GM18867 (cell line): ENCODE measurements around the gene TLR8.
A peak's percentile ranks its signal among the peaks of the same experiment; 100 is the strongest.

Experiments used
- ATAC-seq: cut with Tn5 transposase; IDR thresholded peaks from one replicate; pipeline ENCODE4 v1.9.1; 2021; ENCODE audit warnings: mild to moderate bottlenecking, moderate library complexity; ENCODE audit not compliant: unreplicated experiment

Gene TLR8

GRCh38 chrX:12906046-12906761 is at the start of gene TLR8:
Gene TLR8 (plus strand): TSS chrX:12906620. CDS start chrX:12906707, 87 bp downstream.
- no peak for ATAC-seq

- ATAC-seq, result no peak
These were observed 41.1 kb upstream of the TLR8 start for GRCh38 chrX:12865359-12865758.

GRCh38 chrX:12866451-12867377 is 39.7 kb upstream of the TLR8 start, which contains the start of gene TLR7:
Gene TLR7 (plus strand): TSS chrX:12867072. CDS start chrX:12867579, 507 bp downstream.
- peak; percentile 52 for ATAC-seq

GRCh38 chrX:12867685-12868084 is 38.7 kb upstream of the TLR8 start:
- peak; percentile 33 for ATAC-seq

GRCh38 chrX:12868747-12869146 is 37.7 kb upstream of the TLR8 start:
- ATAC-seq, result peak; percentile 68

- ATAC-seq, result no peak
These were observed 35.2 kb upstream of the TLR8 start for GRCh38 chrX:12871257-12871656.

GRCh38 chrX:12872741-12873140 is 33.7 kb upstream of the TLR8 start:
- ATAC-seq, result no peak

GRCh38 chrX:12874581-12874980 is 31.8 kb upstream of the TLR8 start:
- no peak for ATAC-seq

GRCh38 chrX:12877386-12877785 is 29.0 kb upstream of the TLR8 start:
- ATAC-seq, result no peak

GRCh38 chrX:12878536-12878935 is 27.9 kb upstream of the TLR8 start:
- no peak for ATAC-seq

GRCh38 chrX:12881914-12882313 is 24.5 kb upstream of the TLR8 start:
- ATAC-seq, result peak; percentile 47

GRCh38 chrX:12885508-12885907 is 20.9 kb upstream of the TLR8 start:
- no peak for ATAC-seq

- ATAC-seq, result no peak
These were observed 19.9 kb upstream of the TLR8 start for GRCh38 chrX:12886545-12886944.

GRCh38 chrX:12887141-12887540 is 19.3 kb upstream of the TLR8 start:
- no peak for ATAC-seq

GRCh38 chrX:12887767-12888166 is 18.7 kb upstream of the TLR8 start:
- peak; percentile 24 for ATAC-seq

- peak; percentile 67 for ATAC-seq
These were observed 16.0 kb upstream of the TLR8 start for GRCh38 chrX:12890467-12890866.

GRCh38 chrX:12891171-12891570 is 15.2 kb upstream of the TLR8 start:
- no peak for ATAC-seq

- ATAC-seq, result peak; percentile 53
These were observed 14.4 kb upstream of the TLR8 start for GRCh38 chrX:12891915-12892506.

- no peak for ATAC-seq
These were observed 13.7 kb upstream of the TLR8 start for GRCh38 chrX:12892716-12893115.

- ATAC-seq, result no peak
These were observed 12.1 kb upstream of the TLR8 start for GRCh38 chrX:12894074-12895030.
